GM04504 (cell line): Measurements from ENCODE around the gene ATP7B.

Source experiments
- DNase-seq: peaks from one replicate; pipeline ENCODE4 v3.0.0-alpha.2; 2012; ENCODE audit warnings: low read depth

Gene ATP7B

GRCh38 chr13:51894239-51894638 is 117.0 kb downstream of the ATP7B start:
- DNase-seq = no peak

- DNase-seq = no peak
These were observed 118.6 kb downstream of the ATP7B start for GRCh38 chr13:51892657-51893056.

- no peak for DNase-seq
These were observed 123.8 kb downstream of the ATP7B start for GRCh38 chr13:51887468-51887867.

- no peak for DNase-seq
These were observed 125.6 kb downstream of the ATP7B start for GRCh38 chr13:51885651-51886050.

GRCh38 chr13:51883226-51883600 is 128.0 kb downstream of the ATP7B start:
- no peak for DNase-seq
